HG03060 (cell line): ENCODE data around the gene RARRES1.

Experiments used
- ATAC-seq: cut with Tn5 transposase; IDR thresholded peaks from one replicate; pipeline ENCODE4 v1.9.1; 2021; ENCODE audit warnings: low read depth, moderate number of reproducible peaks; ENCODE audit not compliant: unreplicated experiment

RARRES1 gene, protein sequence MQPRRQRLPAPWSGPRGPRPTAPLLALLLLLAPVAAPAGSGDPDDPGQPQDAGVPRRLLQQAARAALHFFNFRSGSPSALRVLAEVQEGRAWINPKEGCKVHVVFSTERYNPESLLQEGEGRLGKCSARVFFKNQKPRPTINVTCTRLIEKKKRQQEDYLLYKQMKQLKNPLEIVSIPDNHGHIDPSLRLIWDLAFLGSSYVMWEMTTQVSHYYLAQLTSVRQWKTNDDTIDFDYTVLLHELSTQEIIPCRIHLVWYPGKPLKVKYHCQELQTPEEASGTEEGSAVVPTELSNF

DNA sequence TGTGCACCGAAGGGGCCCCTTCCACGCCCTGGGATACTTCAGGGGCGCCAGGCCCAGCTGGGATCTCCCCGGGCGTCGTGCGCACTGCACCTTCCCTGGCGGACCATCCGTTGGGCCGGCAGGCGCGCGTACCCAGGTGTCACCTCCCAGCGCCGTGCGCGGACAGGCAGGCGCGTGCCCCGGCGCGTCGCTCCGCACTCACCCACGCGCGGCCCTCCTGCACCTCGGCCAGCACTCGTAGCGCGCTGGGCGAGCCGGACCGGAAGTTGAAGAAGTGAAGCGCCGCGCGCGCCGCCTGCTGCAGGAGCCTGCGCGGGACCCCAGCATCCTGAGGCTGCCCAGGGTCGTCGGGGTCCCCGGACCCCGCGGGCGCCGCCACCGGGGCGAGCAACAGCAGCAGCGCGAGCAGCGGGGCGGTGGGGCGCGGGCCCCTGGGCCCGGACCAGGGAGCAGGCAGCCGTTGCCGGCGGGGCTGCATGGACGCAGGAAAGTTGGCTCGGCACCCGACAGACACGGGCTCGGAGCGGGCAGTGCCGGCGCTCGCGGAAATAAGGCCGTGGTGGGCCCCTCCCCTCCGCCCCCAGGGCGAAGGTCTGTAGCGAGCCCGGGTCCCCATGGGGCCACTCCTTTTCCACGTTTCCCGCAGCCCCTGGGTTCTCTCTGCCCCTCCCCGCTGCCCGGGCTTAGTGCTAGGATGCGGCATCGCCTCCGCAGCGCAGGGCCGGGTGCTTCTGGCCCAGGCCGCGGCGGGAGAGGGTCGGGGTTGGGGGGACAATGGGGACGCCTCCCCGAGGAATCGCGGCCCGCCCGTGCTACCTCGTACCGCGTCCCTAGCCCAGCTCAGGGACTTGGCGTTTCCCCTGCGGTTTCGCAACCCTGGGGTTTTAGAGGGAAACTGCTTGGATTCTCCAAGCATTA, at the start of gene RARRES1:
RARRES1 (minus strand) TSS at position 520 of the 918 bp plus-strand sequence; CDS start at position 478, 42 bp downstream.
- ATAC-seq: peak; percentile 57

DNA sequence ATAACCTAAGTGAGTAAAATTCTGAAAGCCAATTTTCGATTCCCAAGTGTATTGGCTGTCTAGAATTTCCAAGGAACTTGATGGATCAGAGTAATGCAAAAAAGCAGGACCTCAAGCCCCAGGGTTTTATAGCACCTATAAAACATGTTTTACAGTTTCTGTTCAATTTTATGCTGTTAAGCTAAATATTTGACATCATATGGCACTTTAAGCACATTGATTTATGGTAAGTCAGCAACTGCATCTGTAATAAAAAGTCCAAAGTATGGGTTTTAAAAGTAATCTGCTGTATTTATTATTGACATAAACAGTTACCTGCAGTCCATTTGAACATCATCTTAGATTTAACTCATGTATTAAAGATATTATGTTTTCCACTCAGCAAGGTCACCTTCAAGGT, 49.6 kb upstream of the RARRES1 start:
- ATAC-seq: no peak

DNA sequence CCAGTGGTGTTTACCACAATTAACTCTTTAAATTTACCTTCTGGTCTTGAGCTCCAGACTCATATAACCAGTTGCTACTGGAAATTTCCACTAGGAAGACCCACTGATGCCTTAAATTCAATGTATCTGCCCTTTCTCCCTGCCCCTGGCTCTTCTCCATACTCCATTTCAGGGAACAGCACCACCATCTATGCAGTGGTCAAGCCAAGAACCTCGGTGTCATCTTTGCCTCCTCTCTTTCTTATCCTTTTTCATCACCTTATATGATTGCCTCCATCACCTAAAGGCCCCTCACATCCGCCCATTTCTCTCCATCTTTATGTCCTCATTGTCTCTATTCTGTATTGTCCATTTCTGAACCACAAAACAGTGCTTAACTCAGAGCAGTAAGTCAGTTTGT, 48.9 kb upstream of the RARRES1 start:
- ATAC-seq: no peak

DNA sequence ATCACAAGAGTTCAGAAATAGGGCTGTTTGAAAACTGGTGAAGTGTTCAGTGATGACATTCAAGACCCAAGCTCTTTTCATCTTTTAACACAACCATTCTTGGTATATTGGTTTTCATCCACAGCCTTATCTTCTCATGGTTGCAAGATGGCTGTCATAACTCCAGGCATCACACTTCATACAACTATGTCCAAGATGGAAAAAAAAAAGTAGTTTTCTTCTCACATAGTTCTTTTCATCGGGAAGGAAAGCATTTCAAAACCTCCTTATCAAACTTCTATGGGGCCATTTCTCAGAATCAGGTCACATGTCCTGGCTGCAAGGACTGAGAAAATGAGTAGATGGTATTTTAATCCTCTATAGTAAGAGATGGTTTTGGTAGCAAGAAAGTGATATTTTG, 48.5 kb upstream of the RARRES1 start:
- no peak for ATAC-seq

DNA sequence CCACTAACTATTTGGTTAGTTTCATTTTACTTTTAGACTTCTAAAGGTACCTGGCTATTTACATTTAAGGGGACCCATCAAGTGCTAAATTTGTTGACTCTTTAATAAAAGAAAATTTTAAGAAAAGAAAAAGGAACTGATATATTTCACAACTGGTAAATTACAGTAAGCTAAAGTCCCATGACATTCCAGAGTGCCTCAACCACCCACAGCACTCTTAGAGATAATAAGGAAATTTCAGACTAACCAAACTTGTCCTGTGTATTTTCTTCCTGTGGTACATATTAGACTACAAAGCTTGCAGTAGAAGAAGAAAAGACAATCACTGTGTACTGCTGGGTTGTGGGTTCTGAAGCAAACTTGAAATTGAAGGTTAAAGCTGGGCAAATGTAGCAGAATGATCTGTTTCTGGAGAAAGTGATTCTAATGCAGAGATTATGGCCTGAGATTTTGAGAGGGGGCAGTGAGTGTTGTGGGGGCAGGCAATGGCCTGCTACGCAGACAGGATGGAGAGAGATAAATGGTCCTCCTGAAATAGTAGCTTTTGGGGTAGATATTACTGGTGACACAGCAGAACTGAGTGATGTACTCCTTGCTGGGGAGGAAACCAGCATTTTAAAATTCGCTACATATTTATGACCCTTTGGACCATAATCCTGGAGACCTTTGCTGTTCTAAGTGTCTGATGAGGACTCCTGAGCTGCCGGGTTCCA, 45.1 kb upstream of the RARRES1 start:
- ATAC-seq: no peak

DNA sequence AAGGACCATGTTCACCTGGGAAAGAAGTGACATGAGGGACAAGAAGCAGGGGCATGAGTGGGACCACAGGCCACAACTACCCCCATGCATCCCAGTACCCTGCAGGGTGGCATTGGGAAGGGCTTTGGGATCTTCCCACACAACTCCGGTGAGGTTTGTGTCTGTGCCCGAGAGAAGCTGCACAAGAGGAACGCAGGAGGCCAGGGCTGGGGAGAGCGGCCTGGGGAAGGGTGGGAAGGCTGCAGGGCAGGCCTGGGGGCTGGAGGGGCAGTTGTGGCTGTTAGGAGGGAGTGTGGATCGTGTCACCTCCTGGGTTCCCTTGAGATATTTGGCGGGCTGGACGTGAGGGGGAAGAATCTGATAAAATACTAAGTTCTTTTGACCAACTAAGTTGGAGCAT, 44.3 kb upstream of the RARRES1 start:
- no peak for ATAC-seq

DNA sequence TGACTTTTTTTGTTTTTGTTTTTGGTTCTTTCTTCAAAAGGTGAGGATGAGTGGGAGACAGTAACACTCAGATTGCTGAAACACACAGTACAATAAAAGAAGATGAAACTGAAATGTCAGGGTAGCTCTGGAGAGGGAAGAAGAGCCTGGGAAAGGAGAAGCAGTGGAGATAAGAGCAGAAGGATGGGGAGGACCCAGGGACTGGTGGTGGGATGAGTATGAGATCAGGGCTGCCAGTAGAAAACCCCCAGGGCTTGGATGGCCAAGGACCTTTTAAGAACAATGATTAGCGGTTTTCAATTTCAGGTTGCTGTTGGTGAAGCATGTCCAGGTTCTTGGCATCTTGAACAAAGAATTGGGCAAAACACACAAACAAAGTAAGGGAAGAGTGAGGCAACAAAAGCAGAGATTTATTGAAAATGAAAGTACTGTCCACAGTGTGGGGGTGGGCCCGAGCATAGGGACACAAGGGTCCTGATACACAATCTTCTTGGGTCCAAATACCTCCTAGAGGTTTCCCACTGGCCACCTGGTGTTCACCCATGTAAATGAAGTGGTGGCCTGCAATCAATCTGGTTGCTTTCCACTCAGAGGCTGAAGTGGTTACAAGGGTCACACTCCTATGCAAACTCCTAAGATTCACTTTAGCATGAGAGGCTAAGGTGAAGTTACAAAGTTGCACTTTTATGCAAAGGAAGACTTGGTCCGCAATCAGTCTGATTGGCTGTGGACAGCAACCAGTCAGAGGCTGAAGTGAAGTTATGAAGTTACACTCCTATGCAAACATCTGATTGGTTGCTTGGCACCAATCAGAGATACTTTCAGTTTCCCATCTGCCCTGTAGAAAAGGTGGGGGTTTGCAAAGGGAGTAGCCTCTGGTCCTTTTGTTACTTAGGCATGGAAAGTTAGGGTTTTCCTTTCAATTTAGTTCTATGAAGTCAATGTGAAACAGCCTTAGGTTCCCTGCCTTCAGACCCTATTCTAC, 43.5 kb upstream of the RARRES1 start:
- no peak for ATAC-seq

DNA sequence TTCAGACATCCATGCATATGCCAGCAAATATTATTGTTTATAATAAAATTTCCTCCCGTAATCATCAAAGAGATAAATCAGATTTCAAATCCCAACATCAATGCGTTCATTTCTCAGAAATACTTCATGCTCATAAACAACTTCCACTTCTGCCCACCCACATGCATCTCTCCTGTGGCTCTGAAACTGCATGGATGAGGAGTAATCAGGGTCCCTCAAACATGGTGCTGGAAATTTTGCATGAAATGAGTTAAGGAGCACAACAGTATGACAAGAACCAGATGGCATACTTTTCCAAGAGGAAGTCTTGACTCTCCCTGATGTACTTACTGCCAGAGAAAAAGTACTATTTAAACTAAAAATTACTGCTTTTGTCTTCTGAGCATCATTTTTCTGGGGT, 42.7 kb upstream of the RARRES1 start:
- ATAC-seq: no peak

DNA sequence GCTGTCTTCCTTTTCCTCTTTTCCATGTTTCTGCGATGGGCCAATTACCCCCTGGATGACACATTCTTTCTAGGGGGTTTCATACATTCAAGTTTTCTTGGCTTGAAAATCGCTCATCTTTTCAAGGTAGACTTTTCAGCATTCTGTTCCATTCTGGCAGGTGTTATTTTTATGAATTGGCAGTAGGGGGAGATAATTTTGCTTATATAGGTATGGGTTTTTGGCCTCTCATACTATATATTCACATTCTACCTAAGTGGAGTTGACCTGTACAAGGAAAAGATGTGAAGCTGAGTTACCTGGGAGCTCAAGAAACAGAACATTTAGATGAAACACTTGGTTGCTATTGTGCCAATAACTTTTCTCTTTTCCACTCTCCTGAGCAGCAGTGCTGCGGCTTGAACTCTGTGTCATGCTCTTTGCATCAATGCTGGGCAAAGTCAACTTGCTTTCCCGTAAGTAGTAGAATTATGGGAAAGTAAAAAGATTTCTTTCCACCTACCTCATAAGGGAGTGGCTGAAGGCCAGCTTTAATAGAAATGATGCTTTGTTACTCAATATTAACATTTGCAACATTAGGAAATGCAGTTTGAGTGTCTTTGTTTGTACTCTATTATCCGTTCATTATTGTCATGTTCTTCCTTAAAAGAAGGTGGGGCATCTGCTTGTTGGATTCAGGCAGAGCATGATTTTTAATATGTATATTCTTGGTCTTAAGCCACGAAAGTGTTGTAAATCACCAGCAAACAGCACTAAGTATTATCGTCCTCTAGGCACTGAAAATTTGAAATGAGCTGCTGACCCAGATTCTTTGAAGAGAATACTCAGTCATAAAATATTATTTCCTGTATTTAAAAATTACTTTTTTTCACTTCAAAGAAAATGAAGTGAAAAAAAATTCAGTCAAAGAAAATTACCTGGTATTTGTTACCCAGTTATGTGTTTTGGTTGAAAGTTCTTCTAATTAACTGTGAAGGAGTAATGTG, 41.9 kb upstream of the RARRES1 start:
- no peak for ATAC-seq

DNA sequence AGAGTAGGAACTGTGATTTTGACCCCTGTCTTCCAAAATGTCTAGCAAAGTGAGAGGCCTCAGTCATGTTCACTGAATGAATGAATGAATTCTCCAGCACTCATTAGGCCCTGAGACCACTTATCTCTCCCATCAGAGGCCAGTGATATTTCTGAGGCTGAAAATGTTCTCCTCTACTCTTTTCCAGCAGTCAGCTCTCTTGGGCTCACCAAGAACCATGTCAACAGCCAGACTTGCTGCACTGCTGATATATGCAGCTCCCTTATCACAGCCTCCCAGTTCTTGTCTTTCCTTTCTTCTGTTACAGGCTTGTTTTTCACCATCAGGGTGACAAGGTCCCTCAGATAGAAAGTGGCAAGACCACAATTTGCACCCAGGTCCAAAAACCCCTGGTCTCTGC, 40.9 kb upstream of the RARRES1 start:
- no peak for ATAC-seq

DNA sequence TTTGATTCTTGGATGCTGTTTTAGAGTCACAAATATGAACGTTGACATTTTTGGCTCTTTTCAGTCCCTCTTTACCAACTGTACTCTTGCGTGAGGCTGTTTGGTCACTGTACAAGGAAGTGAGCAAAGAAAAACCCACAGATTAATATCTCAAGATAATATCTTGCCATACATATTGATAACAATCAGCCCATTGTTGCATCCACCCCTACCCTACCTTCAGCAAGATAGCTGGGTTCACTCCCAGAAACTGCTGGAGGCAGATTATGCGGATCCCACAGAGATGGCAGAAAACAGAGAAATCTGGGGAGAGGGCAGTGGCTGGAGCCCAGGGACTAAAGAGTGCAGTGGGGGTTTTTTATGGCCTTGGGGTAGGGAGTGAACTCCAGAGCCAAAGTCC, 39.7 kb upstream of the RARRES1 start:
- ATAC-seq: no peak

DNA sequence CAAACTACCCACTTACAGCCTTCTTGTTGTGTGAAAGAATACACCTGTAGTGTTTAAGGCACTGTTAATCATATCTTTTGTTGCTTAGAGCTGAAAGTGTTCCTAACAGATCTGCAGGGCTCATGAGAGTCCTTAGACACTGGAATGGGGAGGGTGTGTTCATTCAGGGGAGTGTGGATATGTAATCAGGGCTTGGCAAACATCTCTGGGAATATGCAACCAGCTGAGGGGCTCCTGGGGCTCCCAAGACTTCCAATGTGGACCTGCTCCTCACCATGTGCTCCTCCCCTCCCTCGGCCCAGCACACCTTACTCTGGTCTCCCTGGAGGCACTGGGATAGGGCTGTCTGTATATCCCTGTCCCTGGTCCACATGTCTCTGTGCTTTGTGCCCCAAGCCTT, 39.3 kb upstream of the RARRES1 start:
- no peak for ATAC-seq

DNA sequence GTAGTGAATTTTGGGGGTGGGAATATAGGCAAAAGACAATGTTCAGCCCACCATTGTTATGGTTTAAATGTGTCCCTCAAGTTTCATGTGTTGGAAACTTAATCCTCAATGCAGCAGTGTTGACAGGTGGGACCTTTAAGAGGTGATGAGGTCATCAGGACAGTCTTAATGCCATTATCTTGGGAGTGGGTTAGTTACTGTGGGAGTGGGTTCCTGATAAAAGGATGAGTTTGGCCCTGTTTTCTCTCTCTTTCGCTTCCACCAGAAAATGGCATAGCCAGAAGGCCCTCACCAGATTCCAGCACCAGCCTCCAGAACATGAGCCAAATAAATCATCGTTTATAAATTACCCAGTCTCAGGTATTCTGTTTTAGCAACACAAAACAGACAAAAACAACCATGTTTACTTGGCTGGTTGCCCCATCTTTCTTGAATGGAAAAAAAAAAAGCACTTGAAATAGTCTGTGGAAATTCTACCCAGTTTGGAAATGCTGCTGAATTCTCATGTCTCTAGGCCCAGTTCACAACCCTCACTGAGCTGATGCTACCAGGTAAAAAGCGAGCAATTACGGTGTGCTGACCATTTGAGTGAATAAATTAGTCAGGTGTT, 38.6 kb upstream of the RARRES1 start:
- ATAC-seq: no peak

DNA sequence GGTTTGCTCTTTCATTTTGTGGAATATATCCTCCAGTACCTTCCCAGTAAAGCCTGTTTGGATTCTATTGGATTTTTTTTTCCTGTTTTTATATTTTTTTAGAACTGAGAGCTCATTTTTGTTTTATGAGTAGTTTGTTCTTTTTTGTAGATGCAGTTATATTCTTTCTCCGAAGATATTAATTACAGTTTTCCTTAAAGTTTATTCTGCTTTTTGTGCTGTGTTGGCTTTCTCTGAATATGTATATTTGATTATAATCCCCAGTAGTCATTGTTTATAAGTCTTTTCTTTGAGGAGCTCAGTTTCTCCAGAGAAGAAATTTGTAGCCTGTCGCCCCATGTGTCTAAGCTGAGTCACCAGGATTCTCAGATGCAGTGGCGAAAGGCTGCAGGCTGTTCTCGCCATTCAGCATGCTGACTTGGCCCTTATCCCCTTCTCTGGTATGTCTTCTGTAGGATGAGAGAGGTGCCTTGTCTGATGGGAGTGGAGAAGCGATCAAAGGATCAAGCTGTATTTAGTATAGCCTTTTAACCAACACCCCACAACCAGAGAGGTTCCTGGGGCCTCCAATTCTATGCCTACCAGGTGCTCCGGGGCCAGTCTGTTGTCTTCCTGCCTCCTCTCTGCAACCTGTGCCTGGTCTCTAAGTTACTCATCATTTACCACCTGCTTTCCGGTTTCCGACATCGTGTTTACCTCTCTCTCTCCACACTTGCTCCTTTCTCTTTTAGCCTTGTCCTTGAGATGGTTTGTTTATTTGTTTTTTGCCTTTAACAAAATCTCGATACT, 37.9 kb upstream of the RARRES1 start:
- ATAC-seq: no peak

DNA sequence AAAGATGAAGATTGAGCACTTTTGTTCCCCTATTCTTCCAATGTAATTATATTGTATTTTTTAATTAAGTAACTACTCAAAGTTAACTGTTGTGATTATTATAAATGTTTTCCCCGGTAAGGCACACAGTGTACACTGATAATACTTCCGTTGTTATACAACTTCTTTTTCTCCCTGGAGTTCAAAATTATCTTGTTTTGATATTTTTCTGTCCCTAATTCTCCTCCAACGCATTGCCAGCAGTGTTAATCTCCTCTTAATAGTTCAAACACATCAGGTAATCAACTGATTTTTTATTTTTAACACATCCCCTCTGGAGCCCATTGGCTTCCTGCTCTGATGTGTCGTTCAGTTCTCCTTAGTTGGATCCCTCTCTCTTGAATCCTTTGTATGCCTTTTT, 37.3 kb upstream of the RARRES1 start:
- ATAC-seq: no peak

DNA sequence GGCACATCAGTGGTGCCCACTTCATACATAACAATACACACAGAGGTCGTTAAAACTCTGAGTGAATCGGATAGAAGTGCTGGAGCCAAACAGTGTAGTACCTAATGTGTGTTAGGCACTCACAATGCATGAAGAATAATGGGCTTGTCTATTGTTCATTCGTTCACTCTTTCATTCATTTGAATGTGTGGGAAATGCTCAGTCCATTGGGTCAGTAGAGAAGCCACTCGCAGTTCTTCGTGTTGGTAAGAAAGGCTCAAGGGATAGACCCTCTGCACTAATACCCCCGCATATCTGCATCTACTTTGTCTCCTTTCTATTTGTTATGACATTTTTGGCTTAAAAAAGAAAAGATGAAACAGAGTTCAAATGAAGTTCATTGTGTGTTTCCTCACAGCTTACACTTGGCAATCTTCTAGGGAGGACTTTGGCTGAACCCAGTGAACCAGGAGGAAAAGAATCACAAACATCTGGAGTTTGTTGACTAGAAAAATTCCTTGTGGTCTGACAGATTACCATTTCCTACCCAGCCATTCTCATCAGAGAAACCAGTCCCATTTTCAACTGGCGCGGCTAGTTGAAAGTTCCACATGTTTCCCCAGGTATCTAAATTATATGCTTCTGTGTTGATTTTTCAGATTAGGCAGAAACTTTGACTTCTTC, 36.8 kb upstream of the RARRES1 start:
- no peak for ATAC-seq

DNA sequence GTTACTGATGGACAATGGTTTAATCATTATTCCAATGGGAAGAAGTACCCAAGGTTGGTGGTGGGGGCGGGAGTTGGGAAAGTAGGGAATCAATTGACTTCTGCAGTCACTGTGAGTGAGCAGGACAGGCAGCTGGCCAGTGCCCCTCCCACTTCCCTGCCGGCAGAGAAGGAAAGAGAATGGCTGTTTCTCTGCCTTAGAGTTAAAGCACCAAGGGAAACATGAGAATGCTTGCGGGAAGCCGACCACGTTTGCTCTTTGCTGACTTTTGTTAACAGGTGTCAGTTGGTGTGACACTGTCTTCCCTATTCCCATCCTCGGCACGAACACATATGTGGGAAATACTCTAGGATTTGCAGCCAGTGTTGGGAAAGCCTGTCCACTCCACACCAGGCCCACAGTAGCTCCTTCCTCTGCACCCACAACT, 36.1 kb upstream of the RARRES1 start:
- no peak for ATAC-seq
